Keratinocyte (primary cell): ENCODE measurements around the gene OPN1LW. TPM values are rescaled to one million over a fixed set of nuclear protein-coding genes. Genes with fewer than 3 reads are reported as not detected.

Source experiments
- DNase-seq: peaks from one replicate; pipeline ENCODE4 v3.0.0-alpha.2; 2011; ENCODE audit warnings: low read depth, missing footprints, low spot score
- FAIRE-seq: peaks from 2 replicates; lab custom pipeline; 2011; peaks lifted over from hg19 to GRCh38; lab: Jason Lieb, UNC
- H2AFZ ChIP-seq: 2 replicates; pipeline ENCODE4 v1.6.0; 2012; ENCODE audit warnings: low read length, control low read depth, inconsistent platforms; ENCODE audit not compliant: control insufficient read depth
- H3K27ac ChIP-seq: 2 replicates; pipeline ENCODE4 v1.5.1; 2011; ENCODE audit warnings: low read length; ENCODE audit not compliant: control insufficient read depth, insufficient read depth
- H3K27me3 ChIP-seq: 3 replicates; pipeline ENCODE4 v1.6.0; 2011; ENCODE audit warnings: low read length; ENCODE audit not compliant: control insufficient read depth, insufficient read depth; ENCODE audit errors: extremely low read depth
- H3K36me3 ChIP-seq, 2 experiments: 2 replicates in 1 of 2; 3 replicates in 1 of 2; pipeline ENCODE4 v1.5.1; 2011; ENCODE audit warnings: low read length in 2 of 2, mild to moderate bottlenecking in 1 of 2; ENCODE audit not compliant: control insufficient read depth in 2 of 2, insufficient read depth in 2 of 2; ENCODE audit errors: extremely low read depth in 1 of 2
- H3K4me1 ChIP-seq: 3 replicates; pipeline ENCODE4 v1.5.1; 2011; ENCODE audit warnings: low read length; ENCODE audit not compliant: control insufficient read depth, insufficient read depth; ENCODE audit errors: extremely low read depth
- H3K4me2 ChIP-seq: 3 replicates; pipeline ENCODE4 v1.6.0; 2011; ENCODE audit warnings: low read depth, low read length; ENCODE audit not compliant: control insufficient read depth, insufficient read depth; ENCODE audit errors: extremely low read depth
- H3K4me3 ChIP-seq, 3 experiments: fragments of 200-600 bp in 1 of 3; sonication (generic) in 1 of 3; 2 replicates in 2 of 3; 3 replicates in 1 of 3; pipeline ENCODE4 v1.5.1; 2011 to 2016; ENCODE audit warnings: low read length in 3 of 3, mild to moderate bottlenecking in 3 of 3, control low read depth in 2 of 3, inconsistent platforms in 1 of 3, low read depth in 1 of 3, mixed read lengths in 1 of 3, mixed run types in 1 of 3, moderate library complexity in 1 of 3; ENCODE audit not compliant: control insufficient read depth in 2 of 3, insufficient read depth in 2 of 3; ENCODE audit errors: extremely low read depth in 1 of 3
- H3K79me2 ChIP-seq: 2 replicates; pipeline ENCODE4 v1.6.0; 2012; ENCODE audit warnings: low read length; ENCODE audit not compliant: control insufficient read depth, insufficient read depth
- H3K9ac ChIP-seq: 3 replicates; pipeline ENCODE4 v1.6.0; 2011; ENCODE audit warnings: low read length; ENCODE audit not compliant: control insufficient read depth, insufficient read depth; ENCODE audit errors: extremely low read depth
- H3K9me1 ChIP-seq: 3 replicates; pipeline ENCODE4 v1.6.0; 2011; ENCODE audit warnings: low read length; ENCODE audit not compliant: control insufficient read depth, insufficient read depth; ENCODE audit errors: extremely low read depth
- H3K9me3 ChIP-seq: 2 replicates; pipeline ENCODE4 v1.5.1; 2012; ENCODE audit warnings: low read depth, low read length; ENCODE audit not compliant: control insufficient read depth
- H4K20me1 ChIP-seq: 3 replicates; pipeline ENCODE4 v1.6.0; 2011; ENCODE audit warnings: low read length; ENCODE audit not compliant: control insufficient read depth, insufficient read depth; ENCODE audit errors: extremely low read depth
- CTCF ChIP-seq, 3 experiments: IDR thresholded peaks in 1 of 3; conservative IDR thresholded peaks in 1 of 3; optimal IDR thresholded peaks in 1 of 3; 2 replicates in 2 of 3; 3 replicates in 1 of 3; pipeline versions ENCODE3 to v1.5.1; 2011; ENCODE audit warnings: low read length in 3 of 3, mild to moderate bottlenecking in 3 of 3, moderate library complexity in 2 of 3, control low read depth in 1 of 3, inconsistent platforms in 1 of 3; ENCODE audit not compliant: insufficient read depth in 2 of 3; ENCODE audit errors: extremely low read depth in 1 of 3
- EZH2 ChIP-seq: IDR thresholded peaks from one replicate; pipeline ENCODE4 v1.6.1; 2012; ENCODE audit warnings: inconsistent platforms, mild to moderate bottlenecking, low read length, moderate library complexity
- dilution Hi-C: fragments of 300-500 bp; cut with MboI; formaldehyde crosslinking; loops from one replicate; pipeline ENCODE4 v1.7.0; 2020; ENCODE audit warnings: low sequenced_read_pairs; ENCODE audit not compliant: extremely low pct_ligation_motif_present
- polyA plus RNA-seq, 5 experiments: library from polyadenylated mRNA; depleted of rRNA in 3 of 5; stranded (reverse) in 3 of 5; stranded (forward) in 1 of 5; unstranded in 1 of 5; fragments of >200 nt; gene quantifications; 1 replicate in 1 of 5; 2 replicates in 3 of 5; 3 replicates in 1 of 5; pipeline versions ENCODE4 v1.2.1 to v1.2.3, GENCODE V29; 2011 to 2012; ENCODE audit warnings: missing spikeins in 2 of 5, low read depth in 1 of 5, low replicate concordance in 1 of 5

The OPN1LW gene
- polyA plus RNA-seq, 1 donor (not counting 4 experiments of a cell fraction or from before 2014, with no cell fraction given): not detected

GRCh38 chrX:154131955-154132354, 12.1 kb upstream of the OPN1LW start:
- DNase-seq: no peak
- Histone ChIP-seq H3K9ac (no peak overlapping the region), H3K79me2 (no peaks in the 10 kb centered on the region), H3K4me1 (no peaks in the 10 kb centered on the region), H3K27me3 (no peaks in the 10 kb centered on the region), H3K36me3 (no peaks in the 10 kb centered on the region), H3K4me2 (no peak overlapping the region), H4K20me1 (no peaks in the 10 kb centered on the region), H3K9me1 (no peaks in the 10 kb centered on the region), H2AFZ (no peak overlapping the region), H3K27ac (no peak overlapping the region), H3K9me3 (no peaks in the 10 kb centered on the region), H3K4me3 (no peak overlapping the region)
- no peak for TF ChIP-seq CTCF (optimal IDR thresholded peaks at IDR 0.05 in 1 of 3, IDR thresholded peaks at IDR 0.05 in 1 of 3, conservative IDR thresholded peaks at IDR 0.05 in 1 of 3; ENCODE audit: extremely low read depth in 1 of 3, insufficient read depth in 2 of 3, low read length in 3 of 3)
- FAIRE-seq: no peak
- dilution Hi-C loops: no loop called here

DNA sequence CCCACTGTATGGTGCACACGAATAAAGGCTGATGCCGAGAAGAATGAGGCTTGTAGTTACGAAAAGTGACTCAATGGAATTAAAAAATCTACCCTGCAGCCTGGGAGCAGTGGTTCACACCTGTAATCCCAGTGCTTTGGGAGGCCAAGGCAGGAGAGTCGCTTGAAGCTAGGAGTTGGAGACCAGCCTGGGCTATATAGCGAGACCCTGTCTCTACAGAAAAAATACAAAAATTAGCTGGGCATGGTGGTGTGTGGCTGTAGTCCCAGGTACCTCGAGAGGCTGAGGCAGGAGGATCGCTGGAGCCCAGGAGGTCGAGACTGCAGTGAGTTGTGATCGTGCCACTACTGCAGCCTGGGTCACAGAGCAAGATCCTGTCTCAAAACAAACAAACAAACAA, 11.7 kb upstream of the OPN1LW start:
- Histone ChIP-seq H3K27me3 (no peaks in the 10 kb centered on the region), H3K4me1 (no peaks in the 10 kb centered on the region), H3K9me3 (no peaks in the 10 kb centered on the region), H4K20me1 (no peaks in the 10 kb centered on the region), H3K4me3 (no peak overlapping the region), H3K27ac (no peak overlapping the region), H3K9me1 (no peaks in the 10 kb centered on the region), H3K79me2 (no peaks in the 10 kb centered on the region), H3K9ac (no peak overlapping the region), H3K4me2 (no peak overlapping the region), H3K36me3 (no peaks in the 10 kb centered on the region), H2AFZ (no peak overlapping the region)
- no peak for DNase-seq
- FAIRE-seq: no peak
- dilution Hi-C loops: no loop called here
- TF ChIP-seq CTCF (optimal IDR thresholded peaks at IDR 0.05 in 1 of 3, IDR thresholded peaks at IDR 0.05 in 1 of 3, conservative IDR thresholded peaks at IDR 0.05 in 1 of 3; ENCODE audit: extremely low read depth in 1 of 3, insufficient read depth in 2 of 3, low read length in 3 of 3): no peak
- no peak for TF ChIP-seq EZH2
